Left lung (tissue), 10 donors: ENCODE results near the gene C2orf76. TPM values are rescaled to one million over a fixed set of nuclear protein-coding genes. Genes with fewer than 3 reads are reported as not detected.

ENCODE experiments used
- ATAC-seq: fragments of 200-7000 bp; cut with Tn5 transposase; one replicate; pipeline ENCODE4 v1.9.1; 2020; ENCODE audit warnings: moderate library complexity
- DNase-seq, 4 donors: peaks; one replicate each; pipeline ENCODE4 v3.0.0-alpha.2; 2013 to 2020
- H3K27ac ChIP-seq, 2 donors: fragments of 200-600 bp; sonication (generic) in 1 of 2; one replicate each; pipeline versions ENCODE4 v1.5.0 to v1.8.0; 2020 to 2021
- H3K27me3 ChIP-seq, 2 donors: fragments of 200-600 bp; sonication (generic) in 1 of 2; one replicate each; pipeline versions ENCODE4 v1.5.0 to v1.8.0; 2020 to 2021
- H3K36me3 ChIP-seq, 2 donors: fragments of 200-600 bp; sonication (generic) in 1 of 2; one replicate each; pipeline versions ENCODE4 v1.5.0 to v1.8.0; 2020 to 2021
- H3K4me1 ChIP-seq, 2 donors: fragments of 200-600 bp; one replicate each; pipeline ENCODE4 v1.8.0; 2021
- H3K4me3 ChIP-seq, 2 donors: fragments of 200-600 bp; sonication (generic) in 1 of 2; one replicate each; pipeline versions ENCODE4 v1.5.0 to v1.8.0; 2020 to 2021; ENCODE audit warnings: mild to moderate bottlenecking in 1 of 2
- H3K9me3 ChIP-seq, 2 donors: fragments of 200-600 bp; sonication (generic) in 1 of 2; one replicate each; pipeline versions ENCODE4 v1.5.0 to v1.8.0; 2020 to 2021
- intact Hi-C, 2 donors: fragments of 100-400 bp; cut with DNase I; formaldehyde crosslinking; loops; one replicate each; pipeline versions ENCODE4 v1.11.2 to v1.14.2; 2022
- polyA plus RNA-seq, 6 donors: library from polyadenylated mRNA; unstranded; fragments of 120-200 nt; gene quantifications; one replicate each; pipeline ENCODE4 v1.2.1, GENCODE V29; 2013; ENCODE audit not compliant: insufficient read length in 6 of 6
- total RNA-seq, 2 donors: library from RNA; stranded (reverse); fragmentation: NEBNext Ultra II Directional; extraction: Animal tissue kit (Norgen Biotek cat#: 25700); gene quantifications; one replicate each; pipeline ENCODE4 v1.2.1, GENCODE V29; 2021
- TF ChIP-seq, protein P1 (sequence below), 2 donors: fragments of 200-600 bp; sonication (generic) in 1 of 2; IDR thresholded peaks; one replicate each; pipeline versions ENCODE4 v1.5.0 to v1.8.0; 2021; ENCODE audit warnings: antibody characterized with exemption in 2 of 2
- donor health status: DM: no; HTN: yes; CAD: no.
- donor health status: DM: no; HTN: no; CAD: no.

The C2orf76 gene
- total and polyA plus RNA-seq, 8 donors = 11.0 to 17.1 (median 16.0) TPM

DNA sequence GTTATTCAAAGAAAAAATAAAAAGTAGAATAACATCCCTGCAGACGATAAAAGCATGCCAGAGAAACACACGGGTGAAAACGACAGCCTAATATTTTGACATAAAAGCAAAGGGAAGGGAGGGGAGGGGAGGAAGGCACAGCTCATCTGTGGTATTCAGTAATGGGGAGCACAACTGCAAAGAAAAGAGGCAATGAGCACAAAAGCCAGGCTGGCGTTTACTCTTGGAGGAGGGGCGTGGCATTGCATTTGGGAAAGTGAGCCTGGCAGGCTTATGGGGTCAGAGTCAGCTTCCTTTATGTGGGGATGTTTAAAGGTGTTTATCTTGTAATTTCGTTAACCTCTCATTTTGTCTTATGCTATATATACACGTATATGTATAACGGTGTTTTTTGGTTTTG lies 89.8 kb downstream of the C2orf76 start:
- H3K27me3 ChIP-seq = no peaks in the 10 kb centered on the region
- no peaks in the 10 kb centered on the region for H3K4me1 ChIP-seq
- DNase-seq (no peak), ATAC-seq (no peak)
- H3K9me3 ChIP-seq = no peaks in the 10 kb centered on the region
- intact Hi-C loops = no loop called here
- no peaks in the 10 kb centered on the region for H3K36me3 ChIP-seq
- TF ChIP-seq, protein P1, sequence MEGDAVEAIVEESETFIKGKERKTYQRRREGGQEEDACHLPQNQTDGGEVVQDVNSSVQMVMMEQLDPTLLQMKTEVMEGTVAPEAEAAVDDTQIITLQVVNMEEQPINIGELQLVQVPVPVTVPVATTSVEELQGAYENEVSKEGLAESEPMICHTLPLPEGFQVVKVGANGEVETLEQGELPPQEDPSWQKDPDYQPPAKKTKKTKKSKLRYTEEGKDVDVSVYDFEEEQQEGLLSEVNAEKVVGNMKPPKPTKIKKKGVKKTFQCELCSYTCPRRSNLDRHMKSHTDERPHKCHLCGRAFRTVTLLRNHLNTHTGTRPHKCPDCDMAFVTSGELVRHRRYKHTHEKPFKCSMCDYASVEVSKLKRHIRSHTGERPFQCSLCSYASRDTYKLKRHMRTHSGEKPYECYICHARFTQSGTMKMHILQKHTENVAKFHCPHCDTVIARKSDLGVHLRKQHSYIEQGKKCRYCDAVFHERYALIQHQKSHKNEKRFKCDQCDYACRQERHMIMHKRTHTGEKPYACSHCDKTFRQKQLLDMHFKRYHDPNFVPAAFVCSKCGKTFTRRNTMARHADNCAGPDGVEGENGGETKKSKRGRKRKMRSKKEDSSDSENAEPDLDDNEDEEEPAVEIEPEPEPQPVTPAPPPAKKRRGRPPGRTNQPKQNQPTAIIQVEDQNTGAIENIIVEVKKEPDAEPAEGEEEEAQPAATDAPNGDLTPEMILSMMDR (IDR thresholded peaks at IDR 0.05) = no peak
- H3K27ac ChIP-seq = no peak overlapping the region
- H3K4me3 ChIP-seq = no peak overlapping the region

DNA sequence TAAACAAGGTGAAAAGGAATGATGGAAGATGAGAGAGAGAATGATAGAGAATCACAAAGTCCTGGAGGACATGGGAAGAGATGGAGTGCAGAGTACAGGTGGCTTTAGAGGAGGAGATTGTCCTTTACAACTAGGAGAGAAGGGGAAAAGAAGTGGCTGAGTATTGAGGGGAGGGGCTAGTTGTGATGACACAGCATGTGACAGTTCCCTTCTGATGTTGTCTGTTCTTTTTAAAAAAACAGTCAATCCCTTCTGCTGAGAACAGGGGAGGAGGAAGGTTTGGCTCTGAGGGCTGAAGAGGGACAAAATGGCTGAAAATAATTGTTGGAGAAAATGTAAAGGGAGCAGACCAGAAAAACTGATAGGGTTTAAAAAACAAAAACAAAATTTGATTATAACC lies 99.0 kb downstream of the C2orf76 start:
- TF ChIP-seq, protein P1 (IDR thresholded peaks at IDR 0.05) = no peak
- intact Hi-C loops = no loop called here
- no peak for ATAC-seq
- DNase-seq = no peak
- Histone ChIP-seq H3K4me3 (no peak overlapping the region), H3K27me3 (no peaks in the 10 kb centered on the region), H3K36me3 (peaks cover 0 to 12% of the 10 kb centered on the region in 2 donors), H3K27ac (no peak overlapping the region), H3K4me1 (peaks cover 0 to 11% of the 10 kb centered on the region in 2 donors), H3K9me3 (no peaks in the 10 kb centered on the region)

DNA sequence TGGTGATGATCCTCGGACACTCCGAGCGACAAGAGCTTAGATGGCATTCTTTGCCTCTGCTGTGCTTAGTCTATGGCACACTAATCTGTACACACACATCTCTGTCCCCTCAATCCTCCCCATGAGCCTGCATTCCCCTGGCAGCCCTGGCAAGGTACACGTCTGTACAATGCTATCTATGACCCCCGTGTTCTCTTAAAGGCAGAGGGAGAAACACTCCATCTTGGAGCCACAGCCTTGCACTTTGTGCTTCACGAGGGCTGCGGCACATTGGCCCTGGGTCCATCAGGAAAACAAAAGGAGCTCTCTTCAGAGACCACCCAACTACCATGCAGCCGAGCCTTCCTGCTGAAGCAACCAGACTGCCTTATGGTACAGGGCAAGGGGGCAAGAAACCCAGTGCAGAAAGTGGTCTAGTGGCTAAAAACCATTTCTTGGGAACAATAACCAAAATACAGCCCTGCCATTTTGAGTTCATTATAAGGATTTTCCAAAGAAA lies 100.5 kb downstream of the C2orf76 start:
- DNase-seq (no peak), ATAC-seq (no peak)
- Histone ChIP-seq H3K9me3 (no peaks in the 10 kb centered on the region), H3K27me3 (no peaks in the 10 kb centered on the region), H3K4me3 (no peak overlapping the region), H3K4me1 (peaks cover 0 to 11% of the 10 kb centered on the region in 2 donors), H3K27ac (no peak overlapping the region), H3K36me3 (peaks cover 0 to 12% of the 10 kb centered on the region in 2 donors)
- intact Hi-C loops = no loop called here
- TF ChIP-seq, protein P1 (IDR thresholded peaks at IDR 0.05) = no peak

DNA sequence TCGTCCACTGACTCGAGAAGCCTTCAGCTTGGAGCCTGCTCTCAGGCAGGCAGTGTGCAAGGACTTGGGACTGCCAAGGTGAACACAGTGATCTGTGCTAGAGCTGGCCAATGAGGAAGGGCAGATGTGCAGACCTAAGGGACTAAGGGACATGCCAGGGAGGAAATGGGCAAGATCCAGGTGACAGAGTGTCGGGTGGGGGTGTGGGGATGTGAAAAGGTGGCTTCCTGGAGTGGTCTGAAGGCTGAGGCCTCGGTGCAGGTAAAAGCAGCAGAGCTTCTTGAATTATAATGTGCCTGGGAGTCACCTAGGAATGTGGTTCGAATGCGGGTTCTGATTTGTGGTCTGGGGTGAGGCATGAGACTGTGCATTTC lies 101.0 kb downstream of the C2orf76 start:
- H3K4me3 ChIP-seq = no peak overlapping the region
- TF ChIP-seq, protein P1 (IDR thresholded peaks at IDR 0.05) = no peak
- no peak overlapping the region for H3K27ac ChIP-seq
- H3K9me3 ChIP-seq = no peaks in the 10 kb centered on the region
- intact Hi-C loops = no loop called here
- ATAC-seq (no peak), DNase-seq (no peak)
- H3K4me1 ChIP-seq = peaks cover 0 to 11% of the 10 kb centered on the region in 2 donors
- H3K27me3 ChIP-seq = no peaks in the 10 kb centered on the region
- peaks cover 0 to 12% of the 10 kb centered on the region in 2 donors for H3K36me3 ChIP-seq

DNA sequence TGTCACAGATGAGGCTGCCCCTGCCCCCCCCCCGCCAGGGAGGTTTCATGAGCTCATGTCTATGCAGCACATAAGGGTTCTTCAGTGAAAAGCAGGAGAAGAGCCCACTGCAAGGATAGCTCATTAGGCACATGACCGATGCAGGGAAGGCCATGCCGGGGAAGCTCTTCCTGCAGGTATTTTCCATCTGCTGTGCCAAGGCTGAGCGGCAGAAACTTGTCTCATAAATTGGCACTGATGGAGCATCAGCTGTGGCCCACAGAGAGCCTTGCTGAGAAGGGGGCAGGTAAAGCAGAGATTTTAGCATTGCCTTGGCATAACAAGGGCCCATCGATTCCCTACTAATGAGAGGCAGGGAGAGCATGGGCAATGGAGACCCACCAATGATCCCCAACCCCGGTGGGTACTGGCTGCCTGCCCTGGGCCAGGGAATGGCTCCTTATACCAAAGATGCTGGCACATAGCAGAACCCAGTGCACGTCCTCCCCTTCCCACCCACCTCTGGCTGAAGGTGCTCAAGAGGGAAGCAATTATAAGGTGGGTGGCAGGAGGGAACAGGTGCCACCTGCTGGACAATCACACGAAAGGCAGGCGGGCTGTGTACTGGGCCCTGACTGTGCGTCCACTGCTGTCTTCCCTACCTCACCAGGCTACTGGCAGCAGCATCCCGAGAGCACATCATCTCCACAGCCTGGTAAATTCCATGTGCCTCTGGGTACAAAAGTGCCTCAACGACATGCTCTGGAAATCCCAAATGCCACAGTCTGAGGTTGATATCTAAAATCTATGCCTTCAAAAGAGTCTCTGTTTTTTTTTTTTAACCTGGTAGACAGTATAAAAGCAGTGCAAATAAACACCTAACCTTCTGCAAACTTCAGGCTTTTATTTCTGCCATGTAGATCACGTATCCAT lies 101.6 kb downstream of the C2orf76 start:
- H3K4me3 ChIP-seq = no peak overlapping the region
- TF ChIP-seq, protein P1 (IDR thresholded peaks at IDR 0.05) = peak; percentile 67 to 71
- H3K9me3 ChIP-seq = no peaks in the 10 kb centered on the region
- H3K27ac ChIP-seq = no peak overlapping the region
- peaks cover 0 to 12% of the 10 kb centered on the region in 2 donors for H3K36me3 ChIP-seq
- peaks cover 0 to 11% of the 10 kb centered on the region in 2 donors for H3K4me1 ChIP-seq
- DNase-seq (peak in 1 of 4 donors; percentile 27), ATAC-seq (peak; percentile 95)
- H3K27me3 ChIP-seq = no peaks in the 10 kb centered on the region
- intact Hi-C loops = no loop called here
